A549 (cell line): Measurements from ENCODE around the gene RGL1. TPM values are rescaled to one million over a fixed set of nuclear protein-coding genes. Genes with fewer than 3 reads are reported as not detected.

Experiments
- ATAC-seq, 2 experiments: fragments of 200-7000 bp in 1 of 2; fragments of >200 bp in 1 of 2; cut with Nextera tagmentation in 1 of 2; cut with Tn5 transposase in 1 of 2; 3 replicates each; pipeline versions ENCODE4 v1.8.0 to v1.9.1; 2018 to 2020; ENCODE audit warnings: mild to moderate bottlenecking in 1 of 2, moderate library complexity in 1 of 2
- CTCF ChIA-PET: fragments of 300-600 bp; sonication (Branson Sonifier 250); formaldehyde crosslinking; extraction: SDS; loops from one replicate; lab custom pipeline; 2021; ENCODE audit warnings: antibody characterized with exemption, inconsistent platforms; lab: Yijun Ruan, JAX
- POLR2A ChIA-PET: fragments of 350-600 bp; formaldehyde crosslinking; extraction: SDS; loops from one replicate; lab custom pipeline; 2021; ENCODE audit warnings: antibody characterized with exemption, inconsistent platforms; lab: Yijun Ruan, JAX
- DNase-seq, 2 experiments: peaks; one replicate each; pipeline versions ENCODE4 v3.0.0 to v3.0.0-alpha.2; 2011 to 2016; ENCODE audit warnings: low read depth in 1 of 2, low spot score in 1 of 2
- FAIRE-seq: peaks from 2 replicates; lab custom pipeline; 2011; peaks lifted over from hg19 to GRCh38; lab: Jason Lieb, UNC
- H3K27ac ChIP-seq, 2 experiments: fragments of >200 bp; sonication (Bioruptor Twin); formaldehyde crosslinking; 3 replicates each; pipeline ENCODE4 v1.5.1; 2016 to 2017
- H3K4me1 ChIP-seq: fragments of >200 bp; sonication (Bioruptor Twin); formaldehyde crosslinking; 3 replicates; pipeline ENCODE4 v1.6.1; 2016
- H3K4me2 ChIP-seq: fragments of >200 bp; sonication (Bioruptor Twin); formaldehyde crosslinking; 3 replicates; pipeline ENCODE4 v1.6.1; 2016
- H3K4me3 ChIP-seq: fragments of >200 bp; sonication (Bioruptor Twin); formaldehyde crosslinking; 3 replicates; pipeline ENCODE4 v1.5.1; 2016
- H3K9me3 ChIP-seq: fragments of >200 bp; sonication (Bioruptor Twin); formaldehyde crosslinking; 3 replicates; pipeline ENCODE4 v1.6.1; 2016
- BHLHE40 ChIP-seq: IDR thresholded peaks from 2 replicates; pipeline ENCODE4 v1.6.1; 2012; ENCODE audit warnings: low read depth, low read length, inconsistent platforms
- CHD2 ChIP-seq: fragments of 150-350 bp; IDR thresholded peaks from 2 replicates; pipeline ENCODE4 v1.6.1; 2014; ENCODE audit warnings: low read length; ENCODE audit not compliant: partially characterized antibody
- CHD4 ChIP-seq: fragments of 200-600 bp; sonication (generic); IDR thresholded peaks from 2 replicates; pipeline ENCODE4 v1.6.1; 2016; ENCODE audit warnings: antibody characterized with exemption, mild to moderate bottlenecking, borderline replicate concordance
- EHMT2 ChIP-seq: fragments of 200-600 bp; sonication (generic); IDR thresholded peaks from 2 replicates; pipeline ENCODE4 v1.6.1; 2016; ENCODE audit warnings: antibody characterized with exemption, low read depth, mild to moderate bottlenecking, moderate library complexity
- ELK1 ChIP-seq: fragments of 150-350 bp; IDR thresholded peaks from 2 replicates; pipeline ENCODE4 v1.6.1; 2014; ENCODE audit warnings: low read depth, mild to moderate bottlenecking, low read length
- EP300 ChIP-seq, 2 experiments: fragments of >200 bp; sonication (Bioruptor Twin); formaldehyde crosslinking; IDR thresholded peaks; 2 replicates in 1 of 2; 3 replicates in 1 of 2; pipeline ENCODE4 v1.6.1; 2016 to 2017
- FOSB ChIP-seq: fragments of 250-450 bp; sonication (Bioruptor Pico); IDR thresholded peaks from 2 replicates; pipeline ENCODE4 v1.5.0; 2020; ENCODE audit warnings: mild to moderate bottlenecking, moderate library complexity
- GATA3 ChIP-seq: IDR thresholded peaks from 2 replicates; pipeline ENCODE4 v1.6.1; 2012; ENCODE audit warnings: borderline replicate concordance
- HEYL ChIP-seq: fragments of 250-450 bp; sonication (Bioruptor Pico); IDR thresholded peaks from 2 replicates; pipeline ENCODE4 v1.8.0; 2021; ENCODE audit warnings: mild to moderate bottlenecking, moderate library complexity
- HOXA7 ChIP-seq: fragments of 250-450 bp; sonication (Bioruptor Pico); IDR thresholded peaks from 2 replicates; pipeline ENCODE4 v1.5.0; 2020; ENCODE audit warnings: mild to moderate bottlenecking, moderate library complexity
- HOXB13 ChIP-seq: fragments of 250-450 bp; sonication (Bioruptor Pico); IDR thresholded peaks from 2 replicates; pipeline ENCODE4 v1.5.0; 2020; ENCODE audit warnings: low read depth, mild to moderate bottlenecking, moderate library complexity
- HOXB5 ChIP-seq: fragments of 250-450 bp; sonication (Bioruptor Pico); IDR thresholded peaks from 2 replicates; pipeline ENCODE4 v1.5.0; 2020; ENCODE audit warnings: mild to moderate bottlenecking, moderate library complexity
- JUNB ChIP-seq: fragments of >200 bp; sonication (Bioruptor Twin); formaldehyde crosslinking; IDR thresholded peaks from 2 replicates; pipeline ENCODE4 v1.6.1; 2016
- MAZ ChIP-seq: fragments of 150-350 bp; IDR thresholded peaks from 2 replicates; pipeline ENCODE4 v1.6.1; 2014; ENCODE audit warnings: antibody characterized with exemption, low read depth, low read length, borderline replicate concordance
- MYC ChIP-seq: IDR thresholded peaks from 2 replicates; pipeline ENCODE4 v1.6.1; 2012; ENCODE audit warnings: mild to moderate bottlenecking, inconsistent platforms, low read length, improper control_type of control experiment, borderline replicate concordance
- NFE2L2 ChIP-seq: fragments of 150-350 bp; conservative IDR thresholded peaks from 2 replicates; pipeline ENCODE4 v1.6.1; 2014; ENCODE audit warnings: low read length
- NPAS2 ChIP-seq: fragments of 250-450 bp; sonication (Bioruptor Pico); IDR thresholded peaks from 2 replicates; pipeline ENCODE4 v1.8.0; 2022; ENCODE audit warnings: mild to moderate bottlenecking, moderate library complexity, borderline replicate concordance
- NR3C1 ChIP-seq: fragments of >200 bp; sonication (Bioruptor Twin); formaldehyde crosslinking; IDR thresholded peaks from 3 replicates; pipeline ENCODE4 v1.6.1; 2017
- PBX3 ChIP-seq: IDR thresholded peaks from 2 replicates; pipeline ENCODE4 v1.6.1; 2012
- POLR2AphosphoS2 ChIP-seq: conservative IDR thresholded peaks from 2 replicates; pipeline ENCODE4 v1.6.1; 2012; ENCODE audit warnings: low read length, improper control_type of control experiment, inconsistent platforms
- RAD21 ChIP-seq, 2 experiments: fragments of >200 bp in 1 of 2; sonication (Bioruptor Twin) in 1 of 2; formaldehyde crosslinking in 1 of 2; IDR thresholded peaks in 1 of 2; conservative IDR thresholded peaks in 1 of 2; 2 replicates in 1 of 2; 3 replicates in 1 of 2; pipeline ENCODE4 v1.6.1; 2012 to 2018; ENCODE audit warnings: inconsistent platforms in 1 of 2
- RCOR1 ChIP-seq: fragments of 150-350 bp; IDR thresholded peaks from 2 replicates; pipeline ENCODE4 v1.6.1; 2014; ENCODE audit warnings: antibody characterized with exemption, low read length, low read depth
- RFX5 ChIP-seq: fragments of 450-650 bp; IDR thresholded peaks from 2 replicates; pipeline ENCODE4 v1.7.1; 2014; ENCODE audit warnings: antibody characterized with exemption, mild to moderate bottlenecking, moderate library complexity
- RNF2 ChIP-seq: fragments of 200-600 bp; sonication (generic); IDR thresholded peaks from 2 replicates; pipeline ENCODE4 v1.6.1; 2016; ENCODE audit warnings: low read depth, mild to moderate bottlenecking, antibody characterized with exemption, moderate library complexity, borderline replicate concordance
- SMC3 ChIP-seq: fragments of >200 bp; sonication (Bioruptor Twin); formaldehyde crosslinking; IDR thresholded peaks from 3 replicates; pipeline ENCODE4 v1.6.1; 2018; ENCODE audit warnings: inconsistent platforms
- TFCP2L1 ChIP-seq: fragments of 250-450 bp; sonication (Bioruptor Pico); IDR thresholded peaks from 2 replicates; pipeline ENCODE4 v1.5.0; 2021; ENCODE audit warnings: mild to moderate bottlenecking
- ZC3H11A ChIP-seq: fragments of 450-650 bp; IDR thresholded peaks from 2 replicates; pipeline ENCODE4 v1.6.1; 2014; ENCODE audit warnings: antibody characterized with exemption, mild to moderate bottlenecking
- ZFP36 ChIP-seq: fragments of 450-650 bp; IDR thresholded peaks from 2 replicates; pipeline ENCODE4 v1.6.1; 2014; ENCODE audit warnings: borderline replicate concordance; ENCODE audit not compliant: partially characterized antibody
- ZNF302 ChIP-seq: fragments of 250-450 bp; sonication (Bioruptor Pico); IDR thresholded peaks from 2 replicates; pipeline ENCODE4 v1.9.0; 2021; ENCODE audit warnings: inconsistent platforms, mild to moderate bottlenecking, moderate library complexity
- WGBS: methylation state at CpG from one replicate; pipeline ENCODE4 v1.1.6; 2017; ENCODE audit errors: missing lambda C conversion rate; 5-methylcytosine and 5-hydroxymethylcytosine counted together
- polyA plus RNA-seq, 4 experiments: library from polyadenylated mRNA; depleted of rRNA in 3 of 4; stranded (reverse); fragments of >200 nt; fragmentation: RNase III in 1 of 4; extraction: RNeasy Plus Mini Kit Qiagen cat#74134 plus additional on column Dnase treatment in 1 of 4; gene quantifications; 2 replicates in 3 of 4; 3 replicates in 1 of 4; pipeline ENCODE4 v1.2.3, GENCODE V29; 2011 to 2017
- TF ChIP-seq, protein P1 (sequence below): IDR thresholded peaks from 2 replicates; pipeline ENCODE4 v1.6.1; 2012

The RGL1 gene
- polyA plus RNA-seq, 2 of the 4 experiments (the other 2 are of a cell fraction): 1.0 to 3.8 TPM

- DNase-seq (no peak), ATAC-seq (no peak)
- TF ChIP-seq NFE2L2 (no peak), EHMT2 (no peak), RNF2 (no peak), CHD4 (no peak)
- TF ChIP-seq, all 56 proteins: peak for 0
These were observed 161.6 kb downstream of the RGL1 start for GRCh38 chr1:183966487-183966886.

GRCh38 chr1:183967914-183968313 lies 163.0 kb downstream of the RGL1 start:
- Histone ChIP-seq H3K4me1 (no peaks in the 10 kb centered on the region), H3K4me3 (no peak overlapping the region), H3K4me2 (no peak overlapping the region), H3K27ac (no peak overlapping the region), H3K9me3 (no peaks in the 10 kb centered on the region)
- FAIRE-seq (no peak), ATAC-seq (no peak), DNase-seq (no peak)
- ChIA-PET POLR2A (no interaction called here), CTCF (no interaction called here)
- TF ChIP-seq NPAS2: no peak
- TF ChIP-seq POLR2AphosphoS2: no peak
- no peak for TF ChIP-seq MAZ
- TF ChIP-seq RAD21 (conservative IDR thresholded peaks at IDR 0.05 in 1 of 2, IDR thresholded peaks at IDR 0.05 in 1 of 2): no peak
- TF ChIP-seq MYC: no peak
- no peak for TF ChIP-seq HOXA7 (CRISPR knock-in tag)
- no peak for TF ChIP-seq NFE2L2
- TF ChIP-seq SMC3: no peak
- TF ChIP-seq ZFP36: no peak
- TF ChIP-seq HOXB13: no peak
- TF ChIP-seq ELK1: no peak
- no peak for TF ChIP-seq EHMT2
- no peak for TF ChIP-seq RCOR1
- no peak for TF ChIP-seq HEYL (CRISPR knock-in tag)
- TF ChIP-seq ZC3H11A: no peak
- no peak for TF ChIP-seq RFX5
- TF ChIP-seq CHD2: no peak
- TF ChIP-seq EP300 (IDR thresholded peaks at IDR 0.05): no peak
- no peak for TF ChIP-seq NR3C1
- TF ChIP-seq GATA3: no peak
- whole genome bisulfite sequencing: 57% methylated on average over 2 of the region's 2 CpGs

More at GRCh38 chr1:183966487-183966886, 161.6 kb downstream of the RGL1 start:
- FAIRE-seq: no peak
- H3K9me3 ChIP-seq: no peaks in the 10 kb centered on the region
- H3K4me1 ChIP-seq: no peaks in the 10 kb centered on the region
- H3K27ac ChIP-seq: no peak overlapping the region
- WGBS: 13% methylated on average over 1 of the region's 3 CpGs
- no peak overlapping the region for H3K4me3 ChIP-seq
- ChIA-PET CTCF (no interaction called here), POLR2A (no interaction called here)
- no peak overlapping the region for H3K4me2 ChIP-seq

DNA sequence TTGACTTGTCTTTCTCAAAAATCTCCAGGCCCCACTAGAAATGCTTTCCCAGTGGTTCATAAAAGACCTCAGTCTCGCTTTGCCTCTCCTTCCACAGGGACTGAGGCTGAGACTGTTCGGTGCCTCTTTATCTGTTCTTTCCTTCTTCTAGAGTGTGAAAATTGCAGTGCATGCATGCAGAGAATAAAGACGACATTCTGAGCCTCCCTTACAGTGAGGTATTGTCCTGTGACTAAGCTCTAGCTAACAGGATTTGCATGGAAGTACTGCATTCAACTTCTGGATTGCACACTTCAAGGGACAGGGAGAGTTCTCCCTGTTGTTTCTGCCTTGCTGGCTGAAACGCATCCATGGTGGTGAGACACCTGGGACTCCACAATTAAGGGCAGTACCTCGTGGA lies 163.5 kb downstream of the RGL1 start:
- Histone ChIP-seq H3K9me3 (no peaks in the 10 kb centered on the region), H3K4me1 (no peaks in the 10 kb centered on the region), H3K27ac (no peak overlapping the region), H3K4me3 (no peak overlapping the region), H3K4me2 (no peak overlapping the region)
- ChIA-PET POLR2A (no interaction called here), CTCF (no interaction called here)
- WGBS: 41% methylated on average over 5 of the region's 5 CpGs
- ATAC-seq: 0 out of 6 replicates have a peak, but pooled peaks of 1 of the 2 experiments have one; percentile 13
- FAIRE-seq: no peak
- no peak for TF ChIP-seq FOSB (CRISPR knock-in tag)
- TF ChIP-seq, protein P1, sequence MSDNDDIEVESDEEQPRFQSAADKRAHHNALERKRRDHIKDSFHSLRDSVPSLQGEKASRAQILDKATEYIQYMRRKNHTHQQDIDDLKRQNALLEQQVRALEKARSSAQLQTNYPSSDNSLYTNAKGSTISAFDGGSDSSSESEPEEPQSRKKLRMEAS: no peak
- no peak for TF ChIP-seq TFCP2L1 (CRISPR knock-in tag)
- no peak for TF ChIP-seq HOXB5 (CRISPR knock-in tag)
- TF ChIP-seq ZNF302: no peak
- no peak for TF ChIP-seq BHLHE40
- no peak for TF ChIP-seq PBX3
- TF ChIP-seq JUNB: no peak
- DNase-seq: no peak
